Endothelial cell of umbilical vein (primary cell): Measurements from ENCODE around the gene XPO6. TPM values are rescaled to one million over a fixed set of nuclear protein-coding genes. Genes with fewer than 3 reads are reported as not detected.

ENCODE experiments used
- BruUV-seq: library from RNA; stranded (reverse); fragments of 400-500 nt; replicated peaks from 2 replicates; lab custom pipeline; 2021; lab: Mats Ljungman, UMichigan
- CTCF ChIA-PET: fragments of 300-600, 350-600 bp; sonication (Branson Sonifier 250); formaldehyde crosslinking; loops from one replicate; lab custom pipeline; 2021; ENCODE audit warnings: antibody characterized with exemption, inconsistent platforms; lab: Charles Lee
- POLR2A ChIA-PET: fragments of 300-600, 350-600 bp; sonication (Branson Sonifier 250); formaldehyde crosslinking; loops from one replicate; lab custom pipeline; 2021; ENCODE audit warnings: antibody characterized with exemption, inconsistent platforms; lab: Charles Lee
- DNase-seq: peaks from one replicate; pipeline ENCODE4 v3.0.0-alpha.2; 2011; ENCODE audit warnings: low read depth, low spot score
- FAIRE-seq: peaks from 2 replicates; lab custom pipeline; 2011; peaks lifted over from hg19 to GRCh38; lab: Jason Lieb, UNC
- H2AFZ ChIP-seq: 2 replicates; pipeline ENCODE4 v1.6.0; 2012; ENCODE audit warnings: low read depth, low read length, control low read depth, inconsistent platforms
- H3K27ac ChIP-seq: 2 replicates; pipeline ENCODE4 v1.5.1; 2011; ENCODE audit warnings: low read depth, mild to moderate bottlenecking, control low read depth, low read length, moderate library complexity; ENCODE audit not compliant: insufficient read depth
- H3K27me3 ChIP-seq, 2 experiments: 2 replicates each; pipeline versions ENCODE4 v1.6.0 to v1.6.1; 2011; ENCODE audit warnings: low read length in 2 of 2, mixed read lengths in 1 of 2; ENCODE audit not compliant: control insufficient read depth in 2 of 2, insufficient read depth in 2 of 2
- H3K36me3 ChIP-seq, 2 experiments: 2 replicates in 1 of 2; 3 replicates in 1 of 2; pipeline ENCODE4 v1.5.1; 2011; ENCODE audit warnings: low read length in 2 of 2, mild to moderate bottlenecking in 1 of 2, moderate library complexity in 1 of 2; ENCODE audit not compliant: control insufficient read depth in 2 of 2, insufficient read depth in 2 of 2; ENCODE audit errors: extremely low read depth in 1 of 2
- H3K4me1 ChIP-seq: 3 replicates; pipeline ENCODE4 v1.5.1; 2011; ENCODE audit warnings: mild to moderate bottlenecking, low read length; ENCODE audit not compliant: control insufficient read depth, insufficient read depth; ENCODE audit errors: extremely low read depth
- H3K4me2 ChIP-seq: 2 replicates; pipeline ENCODE4 v1.6.1; 2011; ENCODE audit warnings: low read length, control low read depth, mixed read lengths; ENCODE audit not compliant: insufficient read depth
- H3K4me3 ChIP-seq, 3 experiments: fragments of 200-600 bp in 1 of 3; sonication (generic), shearing (Covaris generic) in 1 of 3; replicated peaks in 1 of 3; 2 replicates each; pipeline ENCODE4 v1.5.1; 2011 to 2016; ENCODE audit warnings: control low read depth in 3 of 3, low read length in 3 of 3, mild to moderate bottlenecking in 2 of 3, inconsistent platforms in 1 of 3, low read depth in 1 of 3, moderate library complexity in 1 of 3; ENCODE audit not compliant: insufficient read depth in 1 of 3
- H3K79me2 ChIP-seq: 2 replicates; pipeline ENCODE4 v1.6.0; 2012; ENCODE audit warnings: low read length, inconsistent platforms; ENCODE audit not compliant: control insufficient read depth, insufficient read depth
- H3K9ac ChIP-seq: replicated peaks from 2 replicates; pipeline ENCODE3; 2011; ENCODE audit warnings: low read length, control low read depth; ENCODE audit not compliant: insufficient read depth; ENCODE audit errors: extremely low read depth
- H3K9me1 ChIP-seq: replicated peaks from 3 replicates; pipeline ENCODE4 v1.6.0; 2011; ENCODE audit warnings: mild to moderate bottlenecking, low read length; ENCODE audit not compliant: control insufficient read depth, insufficient read depth; ENCODE audit errors: extremely low read depth
- H3K9me3 ChIP-seq: replicated peaks from 2 replicates; pipeline ENCODE4 v1.5.1; 2012; ENCODE audit warnings: low read length, inconsistent platforms; ENCODE audit not compliant: control insufficient read depth, insufficient read depth
- H4K20me1 ChIP-seq: replicated peaks from 2 replicates; pipeline ENCODE3; 2011; ENCODE audit warnings: mild to moderate bottlenecking, low read length; ENCODE audit not compliant: control insufficient read depth, insufficient read depth; ENCODE audit errors: extremely low read depth
- CTCF ChIP-seq, 2 donors: IDR thresholded peaks; 1 replicate in 1 of 2; 2 replicates in 1 of 2; pipeline ENCODE4 v1.5.1; 2011; ENCODE audit warnings: low read length in 2 of 2, mild to moderate bottlenecking in 2 of 2, moderate library complexity in 2 of 2, control low read depth in 1 of 2, inconsistent platforms in 1 of 2, low read depth in 1 of 2; ENCODE audit not compliant: insufficient read depth in 1 of 2; ENCODE audit errors: extremely low read depth in 1 of 2
- EZH2 ChIP-seq: IDR thresholded peaks from 2 replicates; pipeline ENCODE4 v1.6.1; 2012; ENCODE audit warnings: borderline replicate concordance, low read depth, mild to moderate bottlenecking, moderate library complexity, low read length, inconsistent platforms; ENCODE audit not compliant: severe bottlenecking
- FOS ChIP-seq: IDR thresholded peaks from 2 replicates; pipeline ENCODE4 v1.6.1; 2011; ENCODE audit warnings: mild to moderate bottlenecking, low read length, moderate library complexity, borderline replicate concordance; ENCODE audit not compliant: insufficient read depth
- GATA2 ChIP-seq: IDR thresholded peaks from 2 replicates; pipeline ENCODE4 v1.7.0; 2011; ENCODE audit warnings: low read depth, mild to moderate bottlenecking, moderate library complexity, mixed read lengths, low read length; ENCODE audit not compliant: insufficient read length, insufficient read depth
- JUN ChIP-seq: IDR thresholded peaks from 2 replicates; pipeline ENCODE4 v1.6.1; 2011; ENCODE audit warnings: borderline replicate concordance, low read depth; ENCODE audit not compliant: insufficient read length, insufficient read depth
- MAX ChIP-seq: IDR thresholded peaks from 2 replicates; pipeline ENCODE4 v1.6.1; 2011; ENCODE audit not compliant: insufficient read depth, insufficient read length
- MYC ChIP-seq: IDR thresholded peaks from one replicate; pipeline ENCODE4 v1.6.1; 2011; ENCODE audit warnings: mild to moderate bottlenecking, low read depth, low read length
- POLR2A ChIP-seq: IDR thresholded peaks from 2 replicates; pipeline ENCODE4 v1.6.1; 2012; ENCODE audit warnings: low read depth, mild to moderate bottlenecking, control low read depth, low read length
- dilution Hi-C: fragments of 300-500 bp; cut with MboI; formaldehyde crosslinking; loops from one replicate; pipeline ENCODE4 v1.15.0; 2019; ENCODE audit warnings: low sequenced_read_pairs; ENCODE audit not compliant: extremely low pct_ligation_motif_present
- intact Hi-C: fragments of 100-400 bp; cut with micrococcal nuclease; formaldehyde crosslinking; loops from one replicate; pipeline ENCODE4 v1.10.0; 2022
- polyA plus RNA-seq, 4 experiments: library from polyadenylated mRNA; depleted of rRNA in 3 of 4; stranded (reverse) in 3 of 4; unstranded in 1 of 4; fragments of >200 nt; gene quantifications; 2 replicates each; pipeline versions ENCODE4 v1.2.1 to v1.2.3, GENCODE V29; 2011 to 2012; ENCODE audit warnings: missing spikeins in 1 of 4
- total RNA-seq: library from RNA; stranded (reverse); gene quantifications from 2 replicates; pipeline ENCODE4 v1.2.3, GENCODE V29; 2021

Gene XPO6
- total and polyA plus RNA-seq, 2 donors (not counting 3 experiments of a cell fraction or from before 2014, with no cell fraction given): 170 to 272 TPM

- H3K9me1 ChIP-seq: no peaks in the 10 kb centered on the region
- H3K9ac ChIP-seq: no peak overlapping the region
- H3K36me3 ChIP-seq: no peaks in the 10 kb centered on the region
- intact Hi-C loops (loop anchor here (1.0 kb wide), 4 partner anchors 98 to 465 kb away; no protein-coding TSS in a partner anchor), dilution Hi-C loops (no loop called here)
- no peak overlapping the region for H3K4me2 ChIP-seq
- H3K27me3 ChIP-seq: peaks cover 0 to 6% of the 10 kb centered on the region in 2 experiments
- H3K27ac ChIP-seq: no peak overlapping the region
- no peak overlapping the region for H2AFZ ChIP-seq
- DNase-seq (no peak), FAIRE-seq (no peak)
- no peaks in the 10 kb centered on the region for H4K20me1 ChIP-seq
- ChIA-PET POLR2A (no interaction called here), CTCF (interaction anchor here (0.7 to 3.6 kb wide), 30 partner anchors 8 to 593 kb away, joined by 3 to 80 read pairs (median 4); partner anchors contain the start of genes GTF3C1 and KATNIP)
- H3K79me2 ChIP-seq: no peaks in the 10 kb centered on the region
- TF ChIP-seq JUN: no peak
- TF ChIP-seq MYC: no peak
- no peak for TF ChIP-seq POLR2A
- no peak for TF ChIP-seq GATA2
- no peak for TF ChIP-seq EZH2
- TF ChIP-seq FOS: no peak
- TF ChIP-seq CTCF (IDR thresholded peaks at IDR 0.05; ENCODE audit: extremely low read depth in 1 of 2, insufficient read depth in 1 of 2, low read depth in 1 of 2, low read length in 2 of 2): no peak
- no peak for TF ChIP-seq MAX
- H3K4me1 ChIP-seq: no peaks in the 10 kb centered on the region
- no TSS peak for BruUV-seq
- no peaks in the 10 kb centered on the region for H3K9me3 ChIP-seq
- no peak overlapping the region for H3K4me3 ChIP-seq
These were observed 141.6 kb downstream of the XPO6 start for GRCh38 chr16:28069971-28070794.
